HCT116 (cell line): ENCODE measurements around the gene TAS2R3. TPM values are rescaled to one million over a fixed set of nuclear protein-coding genes. Genes with fewer than 3 reads are reported as not detected.

Experiments used
- ATAC-seq: fragments of 200-7000 bp; cut with Tn5 transposase; 2 replicates; pipeline ENCODE4 v1.9.1; 2020; ENCODE audit warnings: mild to moderate bottlenecking, moderate library complexity
- BruUV-seq: library from RNA; stranded (reverse); fragments of 400-500 nt; replicated peaks from 2 replicates; lab custom pipeline; 2021; lab: Mats Ljungman, UMichigan
- CTCF ChIA-PET: fragments of 300-600 bp; sonication (Branson Sonifier 250); formaldehyde crosslinking; loops from one replicate; lab custom pipeline; 2021; ENCODE audit warnings: antibody characterized with exemption; lab: Charles Lee
- POLR2A ChIA-PET: fragments of 300-600, 350-600 bp; sonication (Branson Sonifier 250); formaldehyde crosslinking; loops from one replicate; lab custom pipeline; 2021; ENCODE audit warnings: antibody characterized with exemption; lab: Charles Lee
- RAD21 ChIA-PET, 2 experiments: fragments of 300-600 bp; sonication (Branson Sonifier 250); formaldehyde crosslinking; loops; one replicate each; lab custom pipeline; 2023; ENCODE audit warnings: low total read pairs in 2 of 2; ENCODE audit not compliant: uncharacterized antibody in 2 of 2, unreplicated experiment in 2 of 2, low non-redundant PET in 1 of 2; lab: Charles Lee
- DNase-seq: peaks from one replicate; pipeline ENCODE4 v3.0.0-alpha.2; 2010; ENCODE audit warnings: low read depth, low spot score
- H2AFZ ChIP-seq: fragments of 200-600 bp; shearing (Covaris generic), sonication (generic); 2 replicates; pipeline ENCODE4 v1.6.1; 2017; ENCODE audit warnings: low read depth, mixed run types, mixed read lengths, antibody characterized with exemption, low read length; ENCODE audit not compliant: poor library complexity, severe bottlenecking
- H3K27ac ChIP-seq: 2 replicates; pipeline ENCODE4 v1.5.1; 2012; ENCODE audit warnings: low read depth, low read length
- H3K27me3 ChIP-seq: fragments of 200-600 bp; sonication (generic); 2 replicates; pipeline ENCODE4 v1.6.1; 2016; ENCODE audit warnings: mixed run types, low read length, mixed read lengths; ENCODE audit not compliant: insufficient read depth
- H3K36me3 ChIP-seq, 2 experiments: fragments of 200-500 bp in 1 of 2; fragments of 200-600 bp in 1 of 2; sonication (Bioruptor generic) in 1 of 2; sonication (generic) in 1 of 2; 2 replicates each; pipeline versions ENCODE4 v1.5.1 to v1.6.1; 2014 to 2016; ENCODE audit warnings: low read length in 2 of 2, inconsistent platforms in 1 of 2, mixed read lengths in 1 of 2, mixed run types in 1 of 2; ENCODE audit not compliant: insufficient read depth in 2 of 2, control insufficient read depth in 1 of 2
- H3K4me1 ChIP-seq, 2 experiments: fragments of 200-600 bp in 1 of 2; sonication (generic) in 1 of 2; 2 replicates each; pipeline versions ENCODE4 v1.5.1 to v1.6.1; 2012 to 2017; ENCODE audit warnings: low read length in 2 of 2, inconsistent platforms in 1 of 2, mild to moderate bottlenecking in 1 of 2, mixed read lengths in 1 of 2, mixed run types in 1 of 2, moderate library complexity in 1 of 2; ENCODE audit not compliant: insufficient read depth in 2 of 2, control insufficient read depth in 1 of 2
- H3K4me2 ChIP-seq: fragments of 200-600 bp; sonication (generic); 2 replicates; pipeline ENCODE4 v1.6.1; 2017; ENCODE audit warnings: mixed run types, low read length, mixed read lengths
- H3K4me3 ChIP-seq, 2 experiments: fragments of 200-600 bp in 1 of 2; sonication (generic) in 1 of 2; replicated peaks in 1 of 2; 2 replicates each; pipeline ENCODE4 v1.5.1; 2011 to 2016; ENCODE audit warnings: low read length in 2 of 2, control low read depth in 1 of 2, low read depth in 1 of 2, mild to moderate bottlenecking in 1 of 2, mixed read lengths in 1 of 2, mixed run types in 1 of 2
- H3K79me2 ChIP-seq: fragments of 200-600 bp; sonication (generic); 2 replicates; pipeline ENCODE4 v1.6.1; 2017; ENCODE audit warnings: mild to moderate bottlenecking, mixed run types, low read length, moderate library complexity, mixed read lengths; ENCODE audit not compliant: insufficient read depth
- H3K9ac ChIP-seq: fragments of 200-600 bp; sonication (generic); 2 replicates; pipeline ENCODE4 v1.6.1; 2016; ENCODE audit warnings: low read length, mixed read lengths
- H3K9me2 ChIP-seq: fragments of 200-600 bp; sonication (generic), shearing (Covaris generic); 2 replicates; pipeline ENCODE4 v1.6.1; 2017; ENCODE audit warnings: mixed run types, mild to moderate bottlenecking, moderate library complexity; ENCODE audit not compliant: insufficient read depth
- H3K9me3 ChIP-seq, 2 experiments: fragments of 200-500 bp in 1 of 2; fragments of 200-600 bp in 1 of 2; sonication (Bioruptor generic) in 1 of 2; sonication (generic) in 1 of 2; 2 replicates each; pipeline ENCODE4 v1.6.1; 2014 to 2017; ENCODE audit warnings: low read length in 2 of 2, mixed read lengths in 2 of 2, inconsistent platforms in 1 of 2, low read depth in 1 of 2, mild to moderate bottlenecking in 1 of 2, mixed run types in 1 of 2, moderate library complexity in 1 of 2; ENCODE audit not compliant: control insufficient read depth in 1 of 2, insufficient read depth in 1 of 2
- H4K20me1 ChIP-seq: fragments of 200-600 bp; sonication (generic), shearing (Covaris generic); 2 replicates; pipeline ENCODE4 v1.6.1; 2017; ENCODE audit warnings: mixed run types, mild to moderate bottlenecking, moderate library complexity; ENCODE audit not compliant: insufficient read depth
- CTCF ChIP-seq, 3 experiments: fragments of 200-600 bp in 1 of 3; sonication (generic) in 1 of 3; IDR thresholded peaks in 2 of 3; conservative IDR thresholded peaks in 1 of 3; 2 replicates each; pipeline ENCODE4 v1.5.1; 2012 to 2017; ENCODE audit warnings: low read depth in 2 of 3, low read length in 2 of 3, antibody characterized with exemption in 1 of 3, borderline replicate concordance in 1 of 3, control low read depth in 1 of 3, mild to moderate bottlenecking in 1 of 3, mixed read lengths in 1 of 3, mixed run types in 1 of 3, moderate library complexity in 1 of 3; ENCODE audit not compliant: insufficient read depth in 1 of 3
- MAX ChIP-seq: IDR thresholded peaks from 2 replicates; pipeline ENCODE4 v1.6.1; 2012
- SP1 ChIP-seq: IDR thresholded peaks from 2 replicates; pipeline ENCODE4 v1.6.1; 2012; ENCODE audit warnings: low read depth
- SRF ChIP-seq: IDR thresholded peaks from 2 replicates; pipeline ENCODE4 v1.6.1; 2012; ENCODE audit warnings: low read depth
- intact Hi-C: fragments of 100-400 bp; cut with micrococcal nuclease; formaldehyde crosslinking; loops from 2 replicates; pipeline ENCODE4 v1.10.0; 2022
- total RNA-seq: library from RNA; stranded (reverse); gene quantifications from one replicate; pipeline ENCODE4 v1.2.1, GENCODE V29; 2021; ENCODE audit not compliant: unreplicated experiment

The TAS2R3 gene
- total RNA-seq, 1 experiment from 2014 or later, result 1.4 TPM

GRCh38 chr7:141731476-141732149 is 32.3 kb upstream of the TAS2R3 start:
- TF ChIP-seq SP1, result no peak
- no peak for TF ChIP-seq MAX
- TF ChIP-seq SRF, result no peak
- no peak for TF ChIP-seq CTCF (IDR thresholded peaks at IDR 0.05 in 2 of 3, conservative IDR thresholded peaks at IDR 0.05 in 1 of 3; ENCODE audit: borderline replicate concordance in 1 of 3, insufficient read depth in 1 of 3, low read depth in 2 of 3, low read length in 2 of 3)
- no peak overlapping the region for H3K4me3 ChIP-seq
- intact Hi-C loops, result loop anchor here (10.0 kb wide), 1 partner anchor 177 kb away; the partner anchor contains the start of gene AGK
- CTCF ChIA-PET, result no interaction called here
- no peak overlapping the region for H3K27ac ChIP-seq
- H3K9me2 ChIP-seq, result no peaks in the 10 kb centered on the region
- no peaks in the 10 kb centered on the region for H4K20me1 ChIP-seq
- no peaks in the 10 kb centered on the region for H3K79me2 ChIP-seq
- no peak overlapping the region for H2AFZ ChIP-seq
- POLR2A ChIA-PET, result no interaction called here
- DNase-seq (no peak), ATAC-seq (no peak)
- no peaks in the 10 kb centered on the region for H3K36me3 ChIP-seq
- RAD21 ChIA-PET, result no interaction called here
- no peak overlapping the region for H3K4me2 ChIP-seq
- H3K9me3 ChIP-seq, result no peaks in the 10 kb centered on the region
- H3K9ac ChIP-seq, result no peak overlapping the region
- H3K27me3 ChIP-seq, result peaks cover 5% of the 10 kb centered on the region; the same call in 1 of the 2 replicates
- H3K4me1 ChIP-seq, result no peaks in the 10 kb centered on the region
- BruUV-seq, result no TSS peak
